ENCODE results near the gene FTSJ3.
"Not testable (repeated sequence)": the region's sequence is repeated elsewhere in the genome, so short reads cannot be mapped to it uniquely, and the experiment has no call there.

FTSJ3 gene

DNA sequence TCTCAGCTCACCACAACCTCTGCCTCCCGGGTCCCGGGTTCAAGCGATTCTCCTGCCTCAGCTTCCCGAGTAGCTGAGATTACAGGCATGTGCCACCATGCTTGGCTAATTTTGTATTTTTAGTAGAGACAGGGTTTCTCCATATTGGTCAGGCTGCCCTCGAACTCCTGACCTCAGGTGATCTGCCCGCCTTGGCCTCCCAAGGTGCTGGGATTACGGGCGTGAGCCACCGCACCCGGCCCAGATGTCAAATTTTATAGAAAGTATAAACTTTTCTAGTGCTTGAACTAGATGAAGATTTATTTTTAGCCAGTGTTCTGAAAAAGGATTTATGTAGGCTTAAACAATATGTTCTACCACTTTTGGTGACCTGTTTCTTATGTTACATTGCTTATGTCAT lies 31.1 kb downstream of the FTSJ3 start:
- H3K9ac ChIP-seq (ENCODE audit: low read depth, low read length); H3K9me3 ChIP-seq (ENCODE audit: control insufficient read depth, insufficient read depth, low read length); H3K4me1 ChIP-seq (ENCODE audit: insufficient read depth, low read length): not testable (repeated sequence)
- peaks cover 64% of the 10 kb centered on the region for H3K36me3 ChIP-seq (ENCODE audit: insufficient read depth, low read length)

DNA sequence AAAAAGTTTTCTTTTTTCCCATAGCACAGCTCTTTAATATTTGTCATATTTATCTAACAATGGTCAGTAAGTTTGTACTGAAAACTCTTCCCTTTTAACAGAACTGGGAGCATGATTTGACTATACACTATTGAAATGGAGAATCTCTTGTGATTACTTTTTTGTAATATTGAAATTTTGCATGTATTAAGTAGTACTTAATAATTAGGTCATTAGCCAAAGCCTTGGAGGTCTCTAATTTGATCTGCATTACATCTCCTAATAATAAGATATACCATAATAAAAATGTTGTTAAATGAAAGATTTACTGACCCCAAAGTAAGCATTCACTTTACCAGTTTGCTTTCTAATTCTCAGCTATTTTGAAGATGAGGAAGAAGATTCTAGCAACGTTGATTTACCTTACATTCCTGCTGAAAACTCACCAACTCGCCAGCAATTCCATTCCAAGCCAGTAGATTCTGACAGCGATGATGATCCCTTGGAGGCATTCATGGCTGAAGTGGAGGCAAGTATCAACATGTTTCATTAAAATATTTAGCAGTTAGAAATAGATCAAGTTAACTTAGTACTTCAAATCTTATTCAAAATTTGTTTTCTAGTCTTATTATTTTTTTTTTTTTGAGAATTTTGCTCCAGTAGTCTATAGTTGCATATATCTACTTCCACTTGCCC lies 35.3 kb downstream of the FTSJ3 start:
- Histone ChIP-seq H3K4me1 (ENCODE audit: insufficient read depth, low read length) (no peaks in the 10 kb centered on the region), H3K9me3 (ENCODE audit: control insufficient read depth, insufficient read depth, low read length) (no peaks in the 10 kb centered on the region; the same call in 1 of the 2 replicates), H3K9ac (ENCODE audit: low read depth, low read length) (no peak overlapping the region), H3K36me3 (ENCODE audit: insufficient read depth, low read length) (peaks cover 55% of the 10 kb centered on the region)

DNA sequence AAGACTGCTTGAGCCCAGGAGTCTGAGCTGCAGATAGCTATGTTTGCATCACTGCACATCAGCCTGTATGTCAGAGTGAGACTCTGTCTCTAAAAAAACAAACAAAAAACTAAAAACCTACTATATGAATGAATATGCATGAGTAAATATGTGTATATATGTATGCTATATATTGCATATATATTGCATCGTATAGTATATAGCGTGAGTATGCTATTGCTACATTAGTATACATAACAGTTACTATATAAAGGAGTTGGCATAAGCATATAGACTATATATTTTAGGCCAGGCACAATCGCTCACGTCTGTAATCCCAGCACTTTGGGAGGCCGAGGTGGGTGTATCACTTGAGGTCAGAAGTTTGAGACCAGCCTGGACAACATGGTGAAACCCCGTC lies 37.4 kb downstream of the FTSJ3 start:
- Histone ChIP-seq H3K9ac (ENCODE audit: low read depth, low read length) (no peak overlapping the region), H3K36me3 (ENCODE audit: insufficient read depth, low read length) (peaks cover 48% of the 10 kb centered on the region), H3K4me1 (ENCODE audit: insufficient read depth, low read length) (no peaks in the 10 kb centered on the region), H3K9me3 (ENCODE audit: control insufficient read depth, insufficient read depth, low read length) (no peaks in the 10 kb centered on the region; the same call in 1 of the 2 replicates)

- Histone ChIP-seq H3K9me3 (ENCODE audit: control insufficient read depth, insufficient read depth, low read length) (no peaks in the 10 kb centered on the region), H3K4me1 (ENCODE audit: insufficient read depth, low read length) (no peaks in the 10 kb centered on the region), H3K9ac (ENCODE audit: low read depth, low read length) (no peak overlapping the region), H3K36me3 (ENCODE audit: insufficient read depth, low read length) (peaks cover 24% of the 10 kb centered on the region)
These were observed 40.3 kb downstream of the FTSJ3 start for GRCh38 chr17:63786971-63787711.

- no peaks in the 10 kb centered on the region for H3K9me3 ChIP-seq (ENCODE audit: control insufficient read depth, insufficient read depth, low read length)
- H3K4me1 ChIP-seq (ENCODE audit: insufficient read depth, low read length), result no peaks in the 10 kb centered on the region
- H3K9ac ChIP-seq (ENCODE audit: low read depth, low read length), result no peak overlapping the region
- peaks cover 19% of the 10 kb centered on the region for H3K36me3 ChIP-seq (ENCODE audit: insufficient read depth, low read length)
These were observed 41.3 kb downstream of the FTSJ3 start for GRCh38 chr17:63786117-63786516.

DNA sequence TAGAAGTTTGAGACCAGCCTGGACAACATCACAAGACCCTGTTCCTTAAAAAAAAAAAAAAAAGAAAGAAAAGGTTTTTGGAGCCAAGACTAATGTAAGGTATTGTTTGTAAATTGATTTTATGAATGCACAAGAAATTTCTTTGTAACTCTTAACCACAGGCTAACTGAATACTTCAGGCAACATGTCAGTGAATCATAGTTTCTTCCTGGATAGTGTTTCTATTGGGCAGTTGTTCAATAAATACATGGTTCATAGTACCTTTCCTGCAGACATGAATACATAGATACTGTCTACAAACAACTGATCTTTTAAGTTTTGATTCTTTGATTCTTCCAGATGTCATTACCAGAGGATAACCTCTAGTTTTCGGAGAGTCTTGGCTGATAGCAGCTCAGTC lies 41.9 kb downstream of the FTSJ3 start:
- no peak overlapping the region for H3K9ac ChIP-seq (ENCODE audit: low read depth, low read length)
- H3K36me3 ChIP-seq (ENCODE audit: insufficient read depth, low read length), result peaks cover 19% of the 10 kb centered on the region
- no peaks in the 10 kb centered on the region for H3K4me1 ChIP-seq (ENCODE audit: insufficient read depth, low read length)
- H3K9me3 ChIP-seq (ENCODE audit: control insufficient read depth, insufficient read depth, low read length), result no peaks in the 10 kb centered on the region

GRCh38 chr17:63783522-63783921 lies 43.9 kb downstream of the FTSJ3 start:
- Histone ChIP-seq H3K36me3 (ENCODE audit: insufficient read depth, low read length) (peaks cover 11% of the 10 kb centered on the region), H3K9ac (ENCODE audit: low read depth, low read length) (no peak overlapping the region), H3K4me1 (ENCODE audit: insufficient read depth, low read length) (no peaks in the 10 kb centered on the region)

GRCh38 chr17:63780928-63781327 lies 46.5 kb downstream of the FTSJ3 start:
- H3K9ac ChIP-seq (ENCODE audit: low read depth, low read length), result no peak overlapping the region
- peaks cover 10% of the 10 kb centered on the region; the same call in 1 of the 2 replicates for H3K36me3 ChIP-seq (ENCODE audit: insufficient read depth, low read length)
- H3K9me3 ChIP-seq (ENCODE audit: control insufficient read depth, insufficient read depth, low read length), result no peaks in the 10 kb centered on the region
- no peaks in the 10 kb centered on the region; the same call in 1 of the 2 replicates for H3K4me1 ChIP-seq (ENCODE audit: insufficient read depth, low read length)

More at GRCh38 chr17:63783522-63783921, 43.9 kb downstream of the FTSJ3 start:
- no peaks in the 10 kb centered on the region for H3K9me3 ChIP-seq (ENCODE audit: control insufficient read depth, insufficient read depth, low read length)

DNA sequence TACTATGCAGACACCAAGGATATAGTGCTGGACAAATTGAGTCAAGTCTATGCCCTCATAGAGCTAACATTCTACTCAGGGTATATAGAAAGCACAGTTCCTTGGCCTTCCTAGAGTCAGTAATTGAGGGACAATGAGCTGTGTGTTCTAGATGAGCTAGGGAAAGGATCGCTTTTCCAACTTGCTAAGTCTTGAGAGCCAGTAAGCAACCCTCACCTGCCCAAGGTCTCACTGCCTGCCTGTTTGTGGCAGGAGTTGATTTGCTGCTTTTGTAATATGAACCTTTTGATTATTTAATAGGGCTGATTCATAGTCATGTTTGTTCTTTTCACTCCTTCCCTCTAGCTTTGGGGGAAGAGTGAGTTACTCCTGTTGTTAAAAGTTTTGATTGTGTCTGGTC lies 47.0 kb downstream of the FTSJ3 start:
- Histone ChIP-seq H3K9ac (ENCODE audit: low read depth, low read length) (no peak overlapping the region), H3K36me3 (ENCODE audit: insufficient read depth, low read length) (peaks cover 10% of the 10 kb centered on the region; the same call in 1 of the 2 replicates), H3K4me1 (ENCODE audit: insufficient read depth, low read length) (peaks cover 3% of the 10 kb centered on the region), H3K9me3 (ENCODE audit: control insufficient read depth, insufficient read depth, low read length) (no peaks in the 10 kb centered on the region)

- Histone ChIP-seq H3K9me3 (ENCODE audit: control insufficient read depth, insufficient read depth, low read length) (no peaks in the 10 kb centered on the region), H3K36me3 (ENCODE audit: insufficient read depth, low read length) (peaks cover 10% of the 10 kb centered on the region; the same call in 1 of the 2 replicates), H3K4me1 (ENCODE audit: insufficient read depth, low read length) (peaks cover 4% of the 10 kb centered on the region)
These were observed 52.0 kb downstream of the FTSJ3 start for GRCh38 chr17:63775420-63775819.

DNA sequence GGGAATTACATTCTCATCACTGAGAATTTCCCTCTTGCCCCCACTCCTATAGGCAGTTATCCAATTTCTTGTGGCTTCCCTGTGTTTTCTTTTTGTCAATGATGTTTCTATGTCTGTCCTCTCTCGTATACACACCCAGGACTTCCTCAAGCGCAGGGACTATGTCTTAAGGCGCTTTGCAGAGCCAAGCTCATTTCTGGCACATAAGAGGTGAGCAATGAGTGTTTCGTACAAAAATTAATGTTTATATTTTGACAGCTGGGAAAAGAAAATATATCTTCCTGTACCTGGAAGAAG lies 52.5 kb downstream of the FTSJ3 start:
- no peaks in the 10 kb centered on the region for H3K9me3 ChIP-seq (ENCODE audit: control insufficient read depth, insufficient read depth, low read length)
- H3K36me3 ChIP-seq (ENCODE audit: insufficient read depth, low read length), result peaks cover 10% of the 10 kb centered on the region; the same call in 1 of the 2 replicates
- H3K4me1 ChIP-seq (ENCODE audit: insufficient read depth, low read length), result peaks cover 4% of the 10 kb centered on the region
- peak overlapping the region; percentile 78 for H3K9ac ChIP-seq (ENCODE audit: low read depth, low read length)

More at GRCh38 chr17:63775420-63775819, 52.0 kb downstream of the FTSJ3 start:
- peak overlapping the region; percentile 78 for H3K9ac ChIP-seq (ENCODE audit: low read depth, low read length)

GRCh38 chr17:63774141-63774968 lies 53.1 kb downstream of the FTSJ3 start, which contains the start of gene DDX42:
Gene DDX42, plus strand, starts transcription at chr17:63774170. Its CDS starts 12,880 bp downstream, at chr17:63787050.
- Histone ChIP-seq H3K9ac (ENCODE audit: low read depth, low read length) (peak within 1 kb of the TSS; percentile 78), H3K9me3 (ENCODE audit: control insufficient read depth, insufficient read depth, low read length) (no peaks in the 10 kb centered on the region), H3K4me1 (ENCODE audit: insufficient read depth, low read length) (peaks cover 4% of the 10 kb centered on the region), H3K36me3 (ENCODE audit: insufficient read depth, low read length) (peaks cover 8% of the 10 kb centered on the region; the same call in 1 of the 2 replicates)

- Histone ChIP-seq H3K9ac (ENCODE audit: low read depth, low read length) (peak within 1 kb of the TSS; percentile 78), H3K4me1 (ENCODE audit: insufficient read depth, low read length) (peaks cover 4% of the 10 kb centered on the region), H3K36me3 (ENCODE audit: insufficient read depth, low read length) (0 out of 2 replicates have a peak, but pooled peaks cover 5% of the 10 kb centered on the region), H3K9me3 (ENCODE audit: control insufficient read depth, insufficient read depth, low read length) (no peaks in the 10 kb centered on the region)
These were observed 54.0 kb downstream of the FTSJ3 start, which contains the start of gene CCDC47 for GRCh38 chr17:63773272-63774140. Gene CCDC47, minus strand, starts transcription at chr17:63773597. Its CDS starts 7,422 bp downstream, at chr17:63766175.

Data from ES-I3 (cell line).